Stimulated activated CD8-positive, alpha-beta memory T cell treated with anti-CD3 and anti-CD28 coated beads, Interleukin-12 subunit alpha, Interleukin-12 subunit beta, amount 100 ng/mL, for 24 hours (primary cell): ENCODE results near the gene JAM3.

ENCODE experiments used
- DNase-seq: peaks from one replicate; pipeline ENCODE4 v3.0.0-alpha.2; 2020; ENCODE audit errors: extremely low read depth

JAM3 gene

GRCh38 chr11:134068829-134069425 is at the start of gene JAM3:
TSS of gene JAM3 (plus strand) at chr11:134069072. CDS start at chr11:134069084, 12 bp downstream.
- DNase-seq: peak; percentile 86

- DNase-seq: no peak
Observed at GRCh38 chr11:134019500-134019899, 49.4 kb upstream of the JAM3 start.

GRCh38 chr11:134020598-134020997 is 48.3 kb upstream of the JAM3 start:
- DNase-seq: no peak

GRCh38 chr11:134021326-134021725 is 47.5 kb upstream of the JAM3 start:
- no peak for DNase-seq

GRCh38 chr11:134022748-134023147 is 46.1 kb upstream of the JAM3 start:
- DNase-seq: no peak

GRCh38 chr11:134024420-134025081 is 44.3 kb upstream of the JAM3 start:
- no peak for DNase-seq

- DNase-seq: no peak
Observed at GRCh38 chr11:134025082-134025429, 43.8 kb upstream of the JAM3 start.

- DNase-seq: no peak
Observed at GRCh38 chr11:134026655-134027343, 42.1 kb upstream of the JAM3 start.

- DNase-seq: no peak
Observed at GRCh38 chr11:134027671-134028070, 41.2 kb upstream of the JAM3 start.

- no peak for DNase-seq
Observed at GRCh38 chr11:134028368-134028920, 40.4 kb upstream of the JAM3 start.

GRCh38 chr11:134030853-134031252 is 38.0 kb upstream of the JAM3 start:
- DNase-seq: no peak

- DNase-seq: no peak
Observed at GRCh38 chr11:134032043-134032442, 36.8 kb upstream of the JAM3 start.

GRCh38 chr11:134032501-134033091 is 36.3 kb upstream of the JAM3 start:
- DNase-seq: no peak

- no peak for DNase-seq
Observed at GRCh38 chr11:134033276-134033675, 35.6 kb upstream of the JAM3 start.

GRCh38 chr11:134033696-134034491 is 35.0 kb upstream of the JAM3 start:
- no peak for DNase-seq

GRCh38 chr11:134034496-134035381 is 34.1 kb upstream of the JAM3 start:
- DNase-seq: no peak

- no peak for DNase-seq
Observed at GRCh38 chr11:134036492-134037045, 32.3 kb upstream of the JAM3 start.

- no peak for DNase-seq
Observed at GRCh38 chr11:134037046-134037908, 31.6 kb upstream of the JAM3 start.

GRCh38 chr11:134038897-134039470 is 29.9 kb upstream of the JAM3 start:
- no peak for DNase-seq
